Smooth muscle cell (in vitro differentiated cells): Measurements from ENCODE around the gene TNPO3. TPM values are rescaled to one million over a fixed set of nuclear protein-coding genes. Genes with fewer than 3 reads are reported as not detected.
A peak's percentile ranks its signal among the peaks of the same experiment; 100 is the strongest.

Experiments
- DNase-seq: peaks from one replicate; lab custom pipeline; 2025; ENCODE audit not compliant: unreplicated experiment; lab: John Stamatoyannopoulos, UW
- H2AFZ ChIP-seq: fragments of 200-600 bp; sonication (generic); 2 replicates; pipeline ENCODE4 v1.6.0; 2016; ENCODE audit warnings: antibody characterized with exemption, low read depth, mild to moderate bottlenecking
- H3F3A ChIP-seq: fragments of 200-600 bp; sonication (generic); 2 replicates; pipeline ENCODE4 v1.6.0; 2017; ENCODE audit warnings: antibody characterized with exemption, low read depth
- H3K27ac ChIP-seq: fragments of 200-600 bp; sonication (generic); 2 replicates; pipeline ENCODE4 v1.5.1; 2016; ENCODE audit warnings: low read depth, mild to moderate bottlenecking
- H3K27me3 ChIP-seq: fragments of 200-600 bp; sonication (generic); 2 replicates; pipeline ENCODE4 v1.6.1; 2016; ENCODE audit warnings: low read depth, mild to moderate bottlenecking
- H3K36me3 ChIP-seq: fragments of 200-600 bp; sonication (generic); 2 replicates; pipeline ENCODE4 v1.5.1; 2016; ENCODE audit warnings: low read depth
- H3K4me1 ChIP-seq: fragments of 200-600 bp; sonication (generic); 2 replicates; pipeline ENCODE4 v1.5.1; 2016; ENCODE audit warnings: low read depth
- H3K4me2 ChIP-seq: fragments of 200-600 bp; sonication (generic); 2 replicates; pipeline ENCODE4 v1.6.0; 2016; ENCODE audit warnings: mild to moderate bottlenecking
- H3K4me3 ChIP-seq: fragments of 200-600 bp; sonication (generic); 2 replicates; pipeline ENCODE4 v1.5.1; 2016; ENCODE audit warnings: mild to moderate bottlenecking
- H3K79me2 ChIP-seq: fragments of 200-600 bp; sonication (generic); 2 replicates; pipeline ENCODE4 v1.6.0; 2016; ENCODE audit warnings: low read depth, mild to moderate bottlenecking
- H3K9ac ChIP-seq: fragments of 200-600 bp; sonication (generic); 2 replicates; pipeline ENCODE4 v1.6.0; 2016; ENCODE audit warnings: low read depth
- H3K9me3 ChIP-seq: fragments of 200-600 bp; sonication (generic); replicated peaks from 2 replicates; pipeline ENCODE4 v1.5.1; 2016; ENCODE audit warnings: low read depth
- H4K20me1 ChIP-seq: fragments of 200-600 bp; sonication (generic); 2 replicates; pipeline ENCODE4 v1.6.0; 2016; ENCODE audit warnings: low read depth
- WGBS: methylation state at CpG from one replicate; pipeline ENCODE4 v1.1.7; 2016; ENCODE audit warnings: low lambda C conversion rate; 5-methylcytosine and 5-hydroxymethylcytosine counted together
- polyA plus RNA-seq: library from polyadenylated mRNA; unstranded; fragments of >200 nt; fragmentation: Nextera tagmentation; extraction: Ambion mirVana; gene quantifications from 2 replicates; pipeline ENCODE4 v1.2.1, GENCODE V29; 2016
- total RNA-seq: library from RNA; depleted of rRNA; stranded (reverse); fragments of >200 nt; gene quantifications from 2 replicates; pipeline ENCODE4 v1.2.3, GENCODE V29; 2014
- TF ChIP-seq, protein P1 (sequence below): fragments of 200-600 bp; sonication (generic); IDR thresholded peaks from 2 replicates; pipeline ENCODE4 v1.5.1; 2017; ENCODE audit warnings: borderline replicate concordance, mild to moderate bottlenecking, antibody characterized with exemption; ENCODE audit not compliant: insufficient read depth, poor library complexity, severe bottlenecking

The TNPO3 gene
- total and polyA plus RNA-seq, 2 experiments from 2014 or later, result 28.4 to 41.3 TPM

DNA sequence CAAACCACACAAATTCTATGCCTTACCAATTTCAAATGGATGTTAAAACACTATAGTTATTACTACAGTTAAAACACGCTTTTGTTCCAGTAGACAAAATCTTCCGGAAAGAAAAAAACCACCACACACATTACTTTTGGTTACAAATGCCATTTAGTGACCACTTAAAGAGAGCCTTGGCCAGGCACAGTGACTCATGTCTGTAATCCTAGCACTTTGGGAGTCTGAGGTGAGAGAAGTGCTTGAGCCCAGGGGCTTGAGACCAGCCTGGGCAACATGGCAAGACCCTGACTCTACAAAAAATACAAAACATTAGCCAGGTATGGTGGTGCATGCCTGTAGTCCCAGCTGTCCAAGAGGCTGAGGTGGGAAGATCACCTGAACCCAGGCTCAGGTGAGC is 7.2 kb downstream of the TNPO3 start:
- Histone ChIP-seq H3K79me2 (peaks cover 98% of the 10 kb centered on the region), H2AFZ (no peak overlapping the region), H3F3A (no peaks in the 10 kb centered on the region), H4K20me1 (peaks cover 93% of the 10 kb centered on the region), H3K36me3 (no peaks in the 10 kb centered on the region), H3K4me2 (no peak overlapping the region), H3K4me1 (peaks cover 11% of the 10 kb centered on the region), H3K27ac (peak overlapping the region; percentile 13), H3K27me3 (no peaks in the 10 kb centered on the region), H3K9me3 (no peaks in the 10 kb centered on the region), H3K4me3 (no peak overlapping the region), H3K9ac (no peak overlapping the region)
- TF ChIP-seq, protein P1, sequence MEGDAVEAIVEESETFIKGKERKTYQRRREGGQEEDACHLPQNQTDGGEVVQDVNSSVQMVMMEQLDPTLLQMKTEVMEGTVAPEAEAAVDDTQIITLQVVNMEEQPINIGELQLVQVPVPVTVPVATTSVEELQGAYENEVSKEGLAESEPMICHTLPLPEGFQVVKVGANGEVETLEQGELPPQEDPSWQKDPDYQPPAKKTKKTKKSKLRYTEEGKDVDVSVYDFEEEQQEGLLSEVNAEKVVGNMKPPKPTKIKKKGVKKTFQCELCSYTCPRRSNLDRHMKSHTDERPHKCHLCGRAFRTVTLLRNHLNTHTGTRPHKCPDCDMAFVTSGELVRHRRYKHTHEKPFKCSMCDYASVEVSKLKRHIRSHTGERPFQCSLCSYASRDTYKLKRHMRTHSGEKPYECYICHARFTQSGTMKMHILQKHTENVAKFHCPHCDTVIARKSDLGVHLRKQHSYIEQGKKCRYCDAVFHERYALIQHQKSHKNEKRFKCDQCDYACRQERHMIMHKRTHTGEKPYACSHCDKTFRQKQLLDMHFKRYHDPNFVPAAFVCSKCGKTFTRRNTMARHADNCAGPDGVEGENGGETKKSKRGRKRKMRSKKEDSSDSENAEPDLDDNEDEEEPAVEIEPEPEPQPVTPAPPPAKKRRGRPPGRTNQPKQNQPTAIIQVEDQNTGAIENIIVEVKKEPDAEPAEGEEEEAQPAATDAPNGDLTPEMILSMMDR, result no peak
- DNase-seq, result no peak
- 51% methylated on average over 2 of the region's 2 CpGs for WGBS

DNA sequence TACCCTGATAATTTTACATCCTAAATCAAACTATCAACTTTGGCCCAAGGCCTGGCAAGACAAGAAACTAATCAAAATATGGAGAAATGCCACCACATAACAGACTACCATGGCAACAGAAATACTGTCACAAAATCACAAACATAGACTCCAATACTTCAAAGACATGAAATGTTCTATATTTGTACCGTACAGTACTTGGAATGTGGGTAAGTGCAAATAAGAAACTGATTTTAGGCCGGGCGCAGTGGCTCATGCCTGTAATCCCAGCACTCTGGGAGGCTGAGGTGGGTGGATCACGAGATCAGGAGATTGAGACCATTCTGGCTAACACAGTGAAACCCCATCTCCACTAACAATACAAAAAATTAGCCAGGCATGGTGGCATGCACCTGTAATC is 9.2 kb downstream of the TNPO3 start:
- H3K36me3 ChIP-seq, result no peaks in the 10 kb centered on the region
- no peaks in the 10 kb centered on the region for H3F3A ChIP-seq
- no peaks in the 10 kb centered on the region for H3K9me3 ChIP-seq
- TF ChIP-seq, protein P1, result no peak
- peaks cover 28% of the 10 kb centered on the region for H3K4me1 ChIP-seq
- H3K4me2 ChIP-seq, result no peak overlapping the region
- WGBS, result 94% methylated on average over 4 of the region's 4 CpGs
- no peak overlapping the region for H2AFZ ChIP-seq
- H4K20me1 ChIP-seq, result peaks cover 100% of the 10 kb centered on the region
- no peak overlapping the region for H3K27ac ChIP-seq
- H3K4me3 ChIP-seq, result no peak overlapping the region
- H3K27me3 ChIP-seq, result no peaks in the 10 kb centered on the region
- H3K79me2 ChIP-seq, result peaks cover 96% of the 10 kb centered on the region
- no peak for DNase-seq
- no peak overlapping the region for H3K9ac ChIP-seq

DNA sequence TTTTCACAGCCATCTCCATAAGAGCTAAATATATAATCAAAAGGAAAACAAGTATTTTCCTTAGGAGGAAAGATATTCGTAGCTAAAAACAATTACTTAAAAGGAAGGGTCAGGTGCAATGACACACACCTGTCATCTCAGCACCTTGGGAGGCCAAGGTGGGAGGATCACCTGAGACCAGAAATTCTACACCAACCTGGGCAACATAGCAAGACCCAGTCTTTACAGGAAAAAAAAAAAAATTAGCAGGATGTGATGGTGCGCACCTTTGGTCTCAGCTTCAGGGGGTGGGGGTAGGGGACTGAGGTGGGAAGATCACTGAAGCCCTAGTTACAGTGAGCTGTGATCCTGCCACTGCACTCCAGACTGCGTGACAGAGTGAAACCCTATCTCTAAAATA is 11.9 kb downstream of the TNPO3 start:
- WGBS, result 95% methylated on average over 3 of the region's 3 CpGs
- peaks cover 4% of the 10 kb centered on the region for H3K36me3 ChIP-seq
- H3F3A ChIP-seq, result no peaks in the 10 kb centered on the region
- no peak overlapping the region for H3K4me3 ChIP-seq
- H3K9me3 ChIP-seq, result no peaks in the 10 kb centered on the region
- peaks cover 100% of the 10 kb centered on the region for H4K20me1 ChIP-seq
- no peak overlapping the region for H3K27ac ChIP-seq
- no peaks in the 10 kb centered on the region for H3K27me3 ChIP-seq
- H3K79me2 ChIP-seq, result peaks cover 97% of the 10 kb centered on the region
- no peak overlapping the region for H2AFZ ChIP-seq
- H3K4me1 ChIP-seq, result peaks cover 29% of the 10 kb centered on the region
- TF ChIP-seq, protein P1, result no peak
- DNase-seq, result no peak
- H3K4me2 ChIP-seq, result no peak overlapping the region
- no peak overlapping the region for H3K9ac ChIP-seq
